Liver (tissue), 3 donors: ENCODE measurements around the gene GPR65.

Experiments used
- ATF3 ChIP-seq: IDR thresholded peaks from 2 replicates; pipeline ENCODE4 v1.6.1; 2016; ENCODE audit warnings: antibody characterized with exemption
- CTCF ChIP-seq: fragments of 150-350 bp; IDR thresholded peaks from 2 replicates; pipeline ENCODE4 v1.5.1; 2017; ENCODE audit warnings: improper control_type of control experiment, low read depth, low read length; ENCODE audit not compliant: missing input control
- EGR1 ChIP-seq, 2 donors: IDR thresholded peaks; 2 replicates each; pipeline ENCODE4 v1.6.1; 2016 to 2018; ENCODE audit warnings: antibody characterized with exemption in 2 of 2, low read depth in 2 of 2
- HNF4A ChIP-seq, 2 donors: conservative IDR thresholded peaks; 2 replicates each; pipeline ENCODE4 v1.6.1; 2016; ENCODE audit warnings: antibody characterized with exemption in 2 of 2, mild to moderate bottlenecking in 2 of 2
- JUND ChIP-seq, 2 donors: IDR thresholded peaks; 2 replicates each; pipeline ENCODE4 v1.6.1; 2016; ENCODE audit warnings: antibody characterized with exemption in 2 of 2
- MAX ChIP-seq: IDR thresholded peaks from 2 replicates; pipeline ENCODE4 v1.6.1; 2016; ENCODE audit warnings: antibody characterized with exemption
- donor health status: healthy.
- donor health status: healthy.

GRCh38 chr14:88016768-88017167 lies 11.8 kb downstream of the GPR65 start:
- TF ChIP-seq JUND (IDR thresholded peaks at IDR 0.05) (no peak), ATF3 (no peak), CTCF (no peak), MAX (no peak), HNF4A (conservative IDR thresholded peaks at IDR 0.05) (no peak), EGR1 (IDR thresholded peaks at IDR 0.05; ENCODE audit: low read depth in 2 of 2) (no peak)
